Smooth muscle cell of the umbilical artery (primary cell): ENCODE measurements around the gene LAMTOR2. TPM values are rescaled to one million over a fixed set of nuclear protein-coding genes. Genes with fewer than 3 reads are reported as not detected.

Experiments used
- total RNA-seq: library from RNA; depleted of rRNA; stranded (reverse); fragments of >200 nt; gene quantifications from 2 replicates; pipeline ENCODE4 v1.2.3, GENCODE V29; 2014

LAMTOR2 gene
- total RNA-seq: 32.4 and 57.6 TPM in 2 replicates

DNA sequence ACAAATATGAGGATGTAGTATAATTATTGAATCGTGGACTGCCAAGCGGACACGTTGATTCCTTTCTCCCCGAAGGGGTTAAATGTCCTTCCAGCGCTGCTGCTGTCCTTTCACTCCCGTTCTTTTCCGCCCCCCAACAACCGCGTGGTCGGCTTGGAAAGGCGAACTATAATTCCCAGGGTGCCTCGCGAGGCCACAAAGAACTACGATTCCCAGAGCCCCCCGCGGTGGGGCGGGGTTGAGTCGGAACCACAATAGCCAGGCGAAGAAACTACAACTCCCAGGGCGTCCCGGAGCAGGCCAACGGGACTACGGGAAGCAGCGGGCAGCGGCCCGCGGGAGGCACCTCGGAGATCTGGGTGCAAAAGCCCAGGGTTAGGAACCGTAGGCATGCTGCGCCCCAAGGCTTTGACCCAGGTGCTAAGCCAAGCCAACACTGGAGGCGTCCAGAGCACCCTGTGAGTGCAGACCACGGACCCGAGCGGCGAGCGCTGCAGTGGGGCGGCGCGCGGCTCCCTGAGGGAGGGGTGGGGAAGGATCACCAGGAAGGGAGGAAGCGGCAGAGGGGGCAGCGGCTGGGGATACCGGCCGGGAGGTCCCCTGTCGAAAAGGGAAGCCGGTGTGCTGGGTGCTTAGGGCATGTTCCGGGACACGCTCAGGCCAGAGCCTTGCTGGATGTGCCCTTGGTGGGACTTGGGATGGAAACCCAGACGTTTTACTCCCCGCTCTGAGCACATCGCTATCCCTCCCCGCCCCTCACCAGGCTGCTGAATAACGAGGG lies at the start of gene LAMTOR2:
LAMTOR2 (plus strand) TSS at position 283 of the 781 bp plus-strand sequence; CDS start at position 391, 108 bp downstream.

DNA sequence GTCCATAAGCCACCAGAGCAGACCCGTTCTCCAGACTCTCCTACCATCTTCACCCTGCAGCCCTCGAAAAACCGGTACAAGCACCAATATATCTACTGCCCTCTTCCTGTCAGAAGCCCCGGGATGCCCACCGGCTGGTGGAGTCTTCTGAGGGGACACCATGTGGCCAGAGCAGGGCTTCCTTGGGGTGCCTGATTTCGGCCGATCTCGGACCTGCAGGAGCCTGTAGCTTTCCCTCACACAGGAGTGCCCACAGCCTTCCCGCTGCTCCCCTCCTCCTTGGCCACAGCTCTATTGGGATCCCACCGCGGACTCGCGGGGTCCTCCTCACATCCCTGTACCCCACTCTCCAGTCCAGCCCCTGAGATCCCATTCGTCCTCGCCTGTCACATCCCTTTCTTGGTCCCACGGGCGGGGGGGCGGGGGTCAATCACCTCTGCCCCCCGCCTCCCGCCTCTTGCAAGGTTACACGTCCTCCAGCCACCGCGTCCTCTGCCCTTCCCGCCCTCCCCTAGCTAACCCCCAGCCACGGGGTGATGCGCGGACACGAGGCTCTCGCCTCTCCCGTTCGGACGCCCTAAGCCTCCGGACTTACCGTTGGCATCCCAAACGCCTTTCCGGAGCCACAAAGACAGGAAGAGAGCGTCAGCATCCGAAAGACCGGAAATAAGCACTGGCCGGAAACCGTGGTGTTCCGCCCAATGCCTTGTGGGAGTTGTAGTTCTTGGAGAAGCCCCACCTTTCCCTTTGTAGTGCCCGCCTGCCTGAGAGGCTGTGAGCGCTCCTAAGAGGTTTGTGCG lies 34.1 kb upstream of the LAMTOR2 start, which contains the start of gene SSR2:
SSR2 (minus strand) TSS at position 659 of the 800 bp plus-strand sequence. CDS start 784 bp downstream, outside the sequence.

DNA sequence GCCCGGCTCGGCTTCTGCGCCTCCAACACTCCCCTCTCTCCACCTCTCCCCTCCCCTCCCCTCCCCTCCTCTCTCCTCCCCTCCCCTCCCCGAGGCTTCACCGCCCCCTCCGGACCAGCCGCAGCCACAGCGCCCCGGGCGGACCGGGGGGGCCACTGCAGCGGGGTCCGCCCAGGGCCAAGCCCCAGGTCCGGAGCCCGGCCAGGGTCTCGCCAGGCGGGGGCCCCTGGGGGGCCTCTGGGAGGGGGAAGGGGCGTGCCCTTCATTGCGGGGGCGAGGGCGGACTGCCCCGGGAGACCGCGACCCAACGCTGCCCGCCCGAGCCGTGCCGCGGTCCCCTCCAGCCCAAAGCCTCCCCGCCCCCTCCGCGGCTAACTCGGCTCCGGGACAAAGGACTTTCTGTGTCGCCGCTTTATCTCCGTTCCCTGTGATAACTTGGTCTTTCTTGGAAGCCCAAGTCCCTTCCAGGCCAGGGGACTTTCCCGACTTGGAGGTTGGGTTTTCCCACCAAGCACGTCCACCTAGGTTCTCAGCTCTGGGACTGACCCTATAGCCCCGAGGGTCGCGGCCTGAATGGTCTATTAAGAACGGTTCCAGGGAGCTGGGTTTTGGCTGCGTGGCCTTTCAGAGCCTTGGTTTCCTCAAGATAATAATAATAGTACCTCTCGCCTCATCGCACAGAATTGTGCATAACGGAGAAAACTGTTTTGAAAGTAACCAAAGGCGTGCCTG lies 648 bp upstream of the LAMTOR2 start, which contains the start of gene UBQLN4:
UBQLN4 (minus strand) TSS at position 31 of the 732 bp plus-strand sequence. CDS start 97 bp downstream, outside the sequence.

DNA sequence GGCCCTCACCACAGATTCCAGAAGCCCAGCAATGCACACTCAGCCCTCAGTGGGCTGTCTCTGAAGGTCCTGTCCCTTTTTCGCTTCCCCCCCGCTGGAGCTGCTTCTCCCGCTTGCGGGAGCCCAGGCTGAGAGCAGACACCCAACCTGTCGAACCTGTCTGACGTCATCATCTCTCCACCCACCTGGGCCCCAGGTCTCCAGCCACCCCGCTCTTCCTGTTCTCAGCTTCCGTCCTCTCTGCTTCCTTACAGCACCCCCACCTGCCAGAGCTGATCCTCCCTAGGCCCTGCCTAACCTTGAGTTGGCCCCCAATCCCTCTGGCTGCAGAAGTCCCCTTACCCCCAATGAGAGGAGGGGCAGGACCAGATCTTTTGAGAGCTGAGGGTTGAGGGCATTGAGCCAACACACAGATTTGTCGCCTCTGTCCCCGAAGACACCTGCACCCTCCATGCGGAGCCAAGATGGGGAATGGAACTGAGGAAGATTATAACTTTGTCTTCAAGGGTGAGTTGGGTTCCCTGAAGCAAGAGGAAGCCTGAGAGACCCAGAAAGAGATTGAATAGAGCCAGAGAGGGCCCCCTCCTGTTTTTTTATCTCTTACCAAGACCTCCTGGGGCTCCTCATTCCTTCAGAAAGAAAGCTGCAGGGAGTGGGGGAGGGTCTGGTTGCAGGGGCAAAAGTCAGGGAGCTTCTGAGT lies 6.5 kb downstream of the LAMTOR2 start, which contains the start of gene RAB25:
RAB25 (plus strand) TSS at position 224 of the 700 bp plus-strand sequence; CDS start at position 465, 241 bp downstream.

DNA sequence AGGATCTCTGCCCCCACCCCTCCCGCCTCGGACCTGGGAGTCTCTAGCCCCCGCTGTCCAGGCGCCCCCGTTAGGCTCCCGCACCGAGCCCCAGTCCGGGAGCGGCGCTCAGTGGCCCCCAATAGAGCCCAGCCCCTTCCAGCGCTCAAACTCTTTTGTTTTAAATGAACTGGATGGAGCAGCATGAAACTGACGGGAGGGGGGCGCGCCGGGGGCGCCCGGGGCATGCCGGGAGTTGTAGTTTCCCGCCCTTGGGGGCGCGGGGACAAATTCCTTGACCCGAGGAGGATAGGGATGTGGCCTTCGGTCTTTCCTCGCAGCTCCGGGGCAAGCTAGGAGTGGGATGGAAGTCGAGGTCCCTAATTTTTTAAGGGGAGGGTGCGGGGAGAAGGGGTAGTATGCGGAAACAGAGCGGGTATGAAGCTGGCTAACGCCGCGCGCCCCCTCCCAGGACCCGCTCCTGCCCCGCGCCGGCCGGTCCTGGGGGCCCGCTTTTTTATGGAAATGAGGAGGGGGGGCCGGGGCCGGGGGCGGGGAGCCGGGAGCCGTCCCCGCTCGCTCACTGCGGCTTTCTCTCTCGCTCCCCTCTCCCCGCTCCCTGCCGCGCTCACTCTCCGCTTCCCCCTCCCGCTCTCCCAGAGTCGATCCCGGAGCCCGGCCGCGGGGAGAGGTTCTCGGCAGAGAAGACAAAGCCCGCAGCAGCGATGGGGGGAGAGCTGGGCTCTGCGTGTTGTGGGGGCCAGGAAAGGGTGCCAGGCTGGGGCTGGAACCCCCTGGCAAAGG lies 27.9 kb downstream of the LAMTOR2 start, which contains the start of gene MEX3A:
MEX3A (minus strand) TSS at position 157 of the 783 bp plus-strand sequence. CDS start 467 bp downstream, outside the sequence.

Other genes starting within 250 kb of the LAMTOR2 start
- gene GON4L, start 197.6 kb upstream of the LAMTOR2 start, total RNA-seq: 32.7 and 42.5 TPM in 2 replicates
- 46.9 and 65.6 TPM in 2 replicates for gene SYT11, start 195.2 kb upstream of the LAMTOR2 start, total RNA-seq
- gene RIT1, start 143.4 kb upstream of the LAMTOR2 start, total RNA-seq: 51.5 and 55.8 TPM in 2 replicates
- 32.1 and 32.8 TPM in 2 replicates for gene KHDC4, start 120.4 kb upstream of the LAMTOR2 start, total RNA-seq
- 0.30 TPM in 1 of 2 replicates, not detected in the other for gene RXFP4, start 113.1 kb upstream of the LAMTOR2 start, total RNA-seq
- gene ARHGEF2, start 76.2 kb upstream of the LAMTOR2 start, total RNA-seq: 90.3 and 107 TPM in 2 replicates
- gene SSR2, start 33.8 kb upstream of the LAMTOR2 start, total RNA-seq: 606 and 1,121 TPM in 2 replicates
- 10.7 and 19.0 TPM in 2 replicates for gene UBQLN4, start 984 bp upstream of the LAMTOR2 start, total RNA-seq
- gene RAB25, start 6.4 kb downstream of the LAMTOR2 start, total RNA-seq: not detected in 2 replicates
- 3.3 and 7.4 TPM in 2 replicates for gene MEX3A, start 27.7 kb downstream of the LAMTOR2 start, total RNA-seq
- 365 and 755 TPM in 2 replicates for gene LMNA, start 59.9 kb downstream of the LAMTOR2 start, total RNA-seq
- 0.55 and 0.59 TPM in 2 replicates for gene SEMA4A, start 98.8 kb downstream of the LAMTOR2 start, total RNA-seq
- 8.0 and 12.7 TPM in 2 replicates for gene SLC25A44, start 139.3 kb downstream of the LAMTOR2 start, total RNA-seq
- gene PMF1, start 158.2 kb downstream of the LAMTOR2 start, total RNA-seq: 22.0 and 22.9 TPM in 2 replicates
- gene BGLAP, start 187.4 kb downstream of the LAMTOR2 start, total RNA-seq: 0.59 TPM in 1 of 2 replicates, not detected in the other
- gene PAQR6, start 193.3 kb downstream of the LAMTOR2 start, total RNA-seq: 0.28 and 0.59 TPM in 2 replicates
- 43.7 and 73.2 TPM in 2 replicates for gene SMG5, start 228.0 kb downstream of the LAMTOR2 start, total RNA-seq
- 1.3 and 2.1 TPM in 2 replicates for gene TMEM79, start 229.5 kb downstream of the LAMTOR2 start, total RNA-seq
- gene GLMP, start 240.9 kb downstream of the LAMTOR2 start, total RNA-seq: 37.5 and 60.3 TPM in 2 replicates
- gene VHLL, start 244.5 kb downstream of the LAMTOR2 start, total RNA-seq: 0.28 TPM in 1 of 2 replicates, not detected in the other